HL-60 (cell line): ENCODE measurements around the gene LGALSL.

ENCODE experiments used
- GABPA ChIP-seq: IDR thresholded peaks from 2 replicates; pipeline ENCODE4 v1.6.1; 2012; ENCODE audit warnings: low read depth
- POLR2AphosphoS5 ChIP-seq: IDR thresholded peaks from 2 replicates; pipeline ENCODE4 v1.6.1; 2012; ENCODE audit warnings: low read depth
- TF ChIP-seq, protein P1 (sequence below): IDR thresholded peaks from one replicate; pipeline ENCODE4 v1.5.1; 2011; ENCODE audit warnings: low read length, control low read depth, inconsistent platforms; ENCODE audit not compliant: insufficient read depth
- TF ChIP-seq, protein P2 (sequence below): IDR thresholded peaks from 2 replicates; pipeline ENCODE4 v1.6.1; 2012; ENCODE audit warnings: low read depth; ENCODE audit not compliant: insufficient replicate concordance

DNA sequence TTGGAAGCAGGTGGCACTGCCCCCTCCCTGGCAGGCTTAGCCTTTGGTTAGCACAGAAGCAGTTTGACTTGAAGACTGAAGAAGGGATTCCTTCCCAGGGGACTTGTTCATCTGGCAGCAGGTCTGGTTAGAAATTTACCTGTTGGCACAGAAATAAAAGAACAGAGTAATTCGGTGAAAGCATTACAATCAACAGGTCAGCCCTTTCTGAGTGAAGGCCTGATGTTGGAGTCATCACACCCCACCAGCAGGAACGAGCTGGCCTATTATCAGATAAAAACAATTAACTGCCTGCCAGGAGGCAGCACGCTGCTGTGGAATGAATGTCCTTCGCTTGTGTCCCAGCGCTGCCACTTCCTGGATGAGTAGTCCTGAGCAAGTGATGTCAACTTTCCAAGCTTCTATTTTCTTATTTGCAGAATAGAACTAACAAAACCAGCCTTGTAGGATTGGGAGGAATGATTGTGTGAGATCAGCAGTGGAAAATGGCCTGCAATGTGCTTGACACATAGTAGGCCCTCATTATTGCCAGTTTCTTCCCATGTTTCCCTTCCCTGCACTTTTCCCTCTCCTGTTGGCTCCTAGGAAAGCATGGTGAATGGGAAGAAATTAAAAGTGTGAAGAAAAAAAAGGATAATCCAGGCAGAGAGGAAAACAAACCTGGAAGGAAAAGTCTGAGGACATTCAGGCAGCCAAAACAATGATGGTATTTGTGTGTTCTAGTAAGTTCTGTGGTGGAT is 29.0 kb downstream of the LGALSL start:
- TF ChIP-seq, protein P1, sequence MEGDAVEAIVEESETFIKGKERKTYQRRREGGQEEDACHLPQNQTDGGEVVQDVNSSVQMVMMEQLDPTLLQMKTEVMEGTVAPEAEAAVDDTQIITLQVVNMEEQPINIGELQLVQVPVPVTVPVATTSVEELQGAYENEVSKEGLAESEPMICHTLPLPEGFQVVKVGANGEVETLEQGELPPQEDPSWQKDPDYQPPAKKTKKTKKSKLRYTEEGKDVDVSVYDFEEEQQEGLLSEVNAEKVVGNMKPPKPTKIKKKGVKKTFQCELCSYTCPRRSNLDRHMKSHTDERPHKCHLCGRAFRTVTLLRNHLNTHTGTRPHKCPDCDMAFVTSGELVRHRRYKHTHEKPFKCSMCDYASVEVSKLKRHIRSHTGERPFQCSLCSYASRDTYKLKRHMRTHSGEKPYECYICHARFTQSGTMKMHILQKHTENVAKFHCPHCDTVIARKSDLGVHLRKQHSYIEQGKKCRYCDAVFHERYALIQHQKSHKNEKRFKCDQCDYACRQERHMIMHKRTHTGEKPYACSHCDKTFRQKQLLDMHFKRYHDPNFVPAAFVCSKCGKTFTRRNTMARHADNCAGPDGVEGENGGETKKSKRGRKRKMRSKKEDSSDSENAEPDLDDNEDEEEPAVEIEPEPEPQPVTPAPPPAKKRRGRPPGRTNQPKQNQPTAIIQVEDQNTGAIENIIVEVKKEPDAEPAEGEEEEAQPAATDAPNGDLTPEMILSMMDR: no peak
- TF ChIP-seq, protein P2, sequence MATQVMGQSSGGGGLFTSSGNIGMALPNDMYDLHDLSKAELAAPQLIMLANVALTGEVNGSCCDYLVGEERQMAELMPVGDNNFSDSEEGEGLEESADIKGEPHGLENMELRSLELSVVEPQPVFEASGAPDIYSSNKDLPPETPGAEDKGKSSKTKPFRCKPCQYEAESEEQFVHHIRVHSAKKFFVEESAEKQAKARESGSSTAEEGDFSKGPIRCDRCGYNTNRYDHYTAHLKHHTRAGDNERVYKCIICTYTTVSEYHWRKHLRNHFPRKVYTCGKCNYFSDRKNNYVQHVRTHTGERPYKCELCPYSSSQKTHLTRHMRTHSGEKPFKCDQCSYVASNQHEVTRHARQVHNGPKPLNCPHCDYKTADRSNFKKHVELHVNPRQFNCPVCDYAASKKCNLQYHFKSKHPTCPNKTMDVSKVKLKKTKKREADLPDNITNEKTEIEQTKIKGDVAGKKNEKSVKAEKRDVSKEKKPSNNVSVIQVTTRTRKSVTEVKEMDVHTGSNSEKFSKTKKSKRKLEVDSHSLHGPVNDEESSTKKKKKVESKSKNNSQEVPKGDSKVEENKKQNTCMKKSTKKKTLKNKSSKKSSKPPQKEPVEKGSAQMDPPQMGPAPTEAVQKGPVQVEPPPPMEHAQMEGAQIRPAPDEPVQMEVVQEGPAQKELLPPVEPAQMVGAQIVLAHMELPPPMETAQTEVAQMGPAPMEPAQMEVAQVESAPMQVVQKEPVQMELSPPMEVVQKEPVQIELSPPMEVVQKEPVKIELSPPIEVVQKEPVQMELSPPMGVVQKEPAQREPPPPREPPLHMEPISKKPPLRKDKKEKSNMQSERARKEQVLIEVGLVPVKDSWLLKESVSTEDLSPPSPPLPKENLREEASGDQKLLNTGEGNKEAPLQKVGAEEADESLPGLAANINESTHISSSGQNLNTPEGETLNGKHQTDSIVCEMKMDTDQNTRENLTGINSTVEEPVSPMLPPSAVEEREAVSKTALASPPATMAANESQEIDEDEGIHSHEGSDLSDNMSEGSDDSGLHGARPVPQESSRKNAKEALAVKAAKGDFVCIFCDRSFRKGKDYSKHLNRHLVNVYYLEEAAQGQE: no peak
- TF ChIP-seq POLR2AphosphoS5 (no peak), GABPA (no peak)
